Lower leg skin (tissue), 4 donors: ENCODE results near the gene TMEM163. TPM values are rescaled to one million over a fixed set of nuclear protein-coding genes. Genes with fewer than 3 reads are reported as not detected.
A peak's percentile ranks its signal among the peaks of the same experiment; 100 is the strongest.

Source experiments
- DNase-seq, 2 donors: peaks; one replicate each; pipeline ENCODE4 v3.0.0-alpha.2; 2019; ENCODE audit warnings: low spot score in 2 of 2
- H3K4me3 ChIP-seq: fragments of 200-600 bp; sonication (generic); 2 replicates; pipeline ENCODE4 v1.5.1; 2017; ENCODE audit warnings: mild to moderate bottlenecking, low read depth; ENCODE audit not compliant: poor library complexity, severe bottlenecking
- CTCF ChIP-seq, 3 donors: fragments of 450-650 bp; IDR thresholded peaks; one replicate each; pipeline ENCODE4 v1.5.1; 2016; ENCODE audit warnings: antibody characterized with exemption in 3 of 3, mild to moderate bottlenecking in 3 of 3, moderate library complexity in 2 of 3
- POLR2A ChIP-seq, 2 donors: fragments of 450-650 bp; IDR thresholded peaks; one replicate each; pipeline ENCODE4 v1.6.1; 2016 to 2017; ENCODE audit warnings: antibody characterized with exemption in 2 of 2, mild to moderate bottlenecking in 1 of 2, moderate library complexity in 1 of 2
- WGBS, 2 donors: methylation state at CpG; one replicate each; pipeline ENCODE4 v1.1.5; 2018; 5-methylcytosine and 5-hydroxymethylcytosine counted together
- intact Hi-C: fragments of 100-400 bp; cut with DNase I; formaldehyde crosslinking; loops from one replicate; pipeline ENCODE4 v1.15.0; 2023; ENCODE audit warnings: low total_unique reads
- total RNA-seq, 4 donors: library from RNA; depleted of rRNA; stranded (reverse); fragments of >200 nt; gene quantifications; one replicate each; pipeline ENCODE4 v1.1.0, GENCODE V29; 2016

TMEM163 gene
- total RNA-seq, 4 donors from 2014 or later: 0.19 to 0.46 TPM; not detected in 2

GRCh38 chr2:134549104-134549503 lies 169.7 kb downstream of the TMEM163 start:
- no peak for TF ChIP-seq CTCF (IDR thresholded peaks at IDR 0.05)
- no peak for TF ChIP-seq POLR2A (IDR thresholded peaks at IDR 0.05)
- H3K4me3 ChIP-seq: no peak overlapping the region
- intact Hi-C loops: no loop called here
- DNase-seq: peak in 1 of 2 donors; percentile 26
- WGBS, 2 donors: 44 to 64% methylated on average over 3 of the region's 3 CpGs

GRCh38 chr2:134540990-134541389 lies 177.8 kb downstream of the TMEM163 start:
- DNase-seq: no peak
- no peak overlapping the region for H3K4me3 ChIP-seq
- intact Hi-C loops: no loop called here
- no peak for TF ChIP-seq CTCF (IDR thresholded peaks at IDR 0.05)
- no peak for TF ChIP-seq POLR2A (IDR thresholded peaks at IDR 0.05)

GRCh38 chr2:134539981-134540380 lies 178.8 kb downstream of the TMEM163 start:
- TF ChIP-seq CTCF (IDR thresholded peaks at IDR 0.05): no peak
- no peak for TF ChIP-seq POLR2A (IDR thresholded peaks at IDR 0.05)
- 80 to 81% methylated on average over 4 to 5 of the region's 5 CpGs for WGBS, 2 donors
- no peak overlapping the region for H3K4me3 ChIP-seq
- DNase-seq: no peak
- intact Hi-C loops: no loop called here

GRCh38 chr2:134537702-134538101 lies 181.1 kb downstream of the TMEM163 start:
- intact Hi-C loops: no loop called here
- no peak for DNase-seq
- TF ChIP-seq CTCF (IDR thresholded peaks at IDR 0.05) (no peak), POLR2A (IDR thresholded peaks at IDR 0.05) (no peak)
- H3K4me3 ChIP-seq: no peak overlapping the region
- 60 to 82% methylated on average over 4 of the region's 4 CpGs for WGBS, 2 donors

GRCh38 chr2:134537121-134537520 lies 181.7 kb downstream of the TMEM163 start:
- no peak for TF ChIP-seq CTCF (IDR thresholded peaks at IDR 0.05)
- TF ChIP-seq POLR2A (IDR thresholded peaks at IDR 0.05): no peak
- intact Hi-C loops: no loop called here
- no peak for DNase-seq
- no peak overlapping the region for H3K4me3 ChIP-seq
- 91 to 93% methylated on average over 2 of the region's 2 CpGs for WGBS, 2 donors

GRCh38 chr2:134536296-134536695 lies 182.5 kb downstream of the TMEM163 start:
- no peak overlapping the region for H3K4me3 ChIP-seq
- intact Hi-C loops: no loop called here
- WGBS, 2 donors: 60 to 74% methylated on average over 8 of the region's 8 CpGs
- TF ChIP-seq CTCF (IDR thresholded peaks at IDR 0.05) (no peak), POLR2A (IDR thresholded peaks at IDR 0.05) (no peak)
- no peak for DNase-seq
